NCI-H2107 treated with DMSO at 0.1 percent for 48 hours (cell line): ENCODE measurements around the gene PCYT1A.
A peak's percentile ranks its signal among the peaks of the same experiment; 100 is the strongest.
"Not testable (repeated sequence)": the region's sequence is repeated elsewhere in the genome, so short reads cannot be mapped to it uniquely, and the experiment has no call there.

ENCODE experiments used
- DNase-seq: peaks from one replicate; lab custom pipeline; 2025; ENCODE audit not compliant: unreplicated experiment; lab: John Stamatoyannopoulos, UW

Gene PCYT1A

GRCh38 chr3:196288141-196288460, 575 bp upstream of the PCYT1A start:
- DNase-seq = peak; percentile 44

DNA sequence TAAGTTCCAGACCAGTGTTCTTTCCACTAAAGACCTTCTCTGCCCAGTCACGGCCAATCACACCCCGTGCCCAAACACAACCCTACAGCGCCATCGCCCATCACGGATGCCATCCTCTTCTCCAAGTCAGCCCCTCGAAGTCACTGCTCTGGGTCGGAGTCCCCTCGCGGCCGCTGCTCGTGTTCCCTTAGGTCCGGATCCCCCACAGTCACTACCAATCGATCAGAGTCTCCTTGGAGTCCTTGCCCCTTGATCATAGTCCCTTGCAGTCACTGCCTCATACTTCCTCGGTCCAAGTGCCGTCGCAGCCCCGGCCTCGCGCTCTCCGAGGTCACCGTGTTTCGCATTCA, 461 bp downstream of the PCYT1A start:
- DNase-seq = no peak

DNA sequence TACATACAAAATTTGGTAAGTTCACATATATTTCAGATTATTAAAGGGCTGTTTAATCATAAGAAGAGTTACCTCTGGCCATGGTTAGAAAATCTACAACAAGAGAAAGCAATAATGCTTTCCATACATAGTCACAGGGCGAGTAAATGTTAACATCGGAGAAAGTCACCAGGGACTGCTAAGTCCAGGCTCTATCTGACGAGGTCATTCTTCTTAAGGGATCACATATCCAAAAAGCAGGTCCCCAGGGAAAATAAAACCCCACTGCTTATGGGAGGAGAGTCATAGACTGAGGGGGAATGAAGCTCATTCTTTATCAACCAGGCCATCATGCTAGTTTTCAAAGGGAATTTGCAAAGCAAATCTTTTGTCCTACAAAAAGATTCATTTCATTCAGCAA, 3.1 kb downstream of the PCYT1A start:
- DNase-seq = no peak

GRCh38 chr3:196281962-196282361, 5.6 kb downstream of the PCYT1A start:
- DNase-seq = no peak

GRCh38 chr3:196280689-196281440, 6.7 kb downstream of the PCYT1A start:
- no peak for DNase-seq

- DNase-seq = no peak
Measured at GRCh38 chr3:196275126-196275525, 12.4 kb downstream of the PCYT1A start.

DNA sequence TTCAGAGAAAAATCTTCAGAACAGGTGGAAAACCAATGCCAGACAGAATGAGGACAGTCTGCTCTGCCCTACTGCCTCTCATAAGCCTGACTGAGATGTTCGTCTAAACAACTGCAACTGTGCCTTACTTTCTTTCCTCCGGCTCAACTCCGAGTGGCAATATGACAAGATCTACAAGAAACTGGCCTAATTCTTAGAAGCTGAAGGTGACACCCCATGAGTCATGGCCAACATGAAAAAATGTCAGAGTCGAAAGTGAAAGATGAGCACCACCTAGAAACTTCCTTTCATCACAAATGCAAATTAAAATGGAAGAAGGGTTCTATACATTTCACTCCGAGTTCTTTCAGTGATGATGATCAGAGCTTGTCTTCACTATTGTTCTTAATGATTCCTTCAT, 12.9 kb downstream of the PCYT1A start:
- no peak for DNase-seq

DNA sequence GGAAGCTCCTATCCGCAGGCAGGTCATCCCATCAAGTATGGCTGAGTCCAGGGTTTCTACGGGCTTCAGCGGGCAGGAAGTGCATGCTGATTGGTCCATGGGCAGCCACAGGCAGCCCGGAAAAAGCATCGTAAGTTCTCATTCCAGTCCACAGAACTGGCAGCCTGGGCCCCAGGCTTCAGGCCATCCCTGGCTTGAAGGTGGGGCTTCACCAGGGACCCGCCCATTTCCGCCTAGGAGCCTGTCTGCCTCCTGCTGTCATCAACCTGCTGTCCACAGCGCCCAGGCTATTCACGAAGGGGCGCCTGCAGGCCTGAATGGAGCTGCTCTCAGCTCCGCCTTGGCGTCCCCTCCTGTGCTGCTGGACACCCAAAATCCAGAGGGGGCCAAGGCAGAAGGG, 13.9 kb downstream of the PCYT1A start:
- DNase-seq = no peak

GRCh38 chr3:196272826-196273225, 14.7 kb downstream of the PCYT1A start:
- DNase-seq = no peak

GRCh38 chr3:196270499-196270898, 17.0 kb downstream of the PCYT1A start:
- no peak for DNase-seq

GRCh38 chr3:196268284-196269163, 19.0 kb downstream of the PCYT1A start:
- DNase-seq = no peak

- no peak for DNase-seq
Measured at GRCh38 chr3:196263819-196264218, 23.7 kb downstream of the PCYT1A start.

- DNase-seq = no peak
Measured at GRCh38 chr3:196260784-196261183, 26.7 kb downstream of the PCYT1A start.

- no peak for DNase-seq
Measured at GRCh38 chr3:196255776-196256175, 31.8 kb downstream of the PCYT1A start.

GRCh38 chr3:196254376-196255283, 32.9 kb downstream of the PCYT1A start:
- DNase-seq = no peak

- no peak for DNase-seq
Measured at GRCh38 chr3:196251918-196252317, 35.6 kb downstream of the PCYT1A start.

DNA sequence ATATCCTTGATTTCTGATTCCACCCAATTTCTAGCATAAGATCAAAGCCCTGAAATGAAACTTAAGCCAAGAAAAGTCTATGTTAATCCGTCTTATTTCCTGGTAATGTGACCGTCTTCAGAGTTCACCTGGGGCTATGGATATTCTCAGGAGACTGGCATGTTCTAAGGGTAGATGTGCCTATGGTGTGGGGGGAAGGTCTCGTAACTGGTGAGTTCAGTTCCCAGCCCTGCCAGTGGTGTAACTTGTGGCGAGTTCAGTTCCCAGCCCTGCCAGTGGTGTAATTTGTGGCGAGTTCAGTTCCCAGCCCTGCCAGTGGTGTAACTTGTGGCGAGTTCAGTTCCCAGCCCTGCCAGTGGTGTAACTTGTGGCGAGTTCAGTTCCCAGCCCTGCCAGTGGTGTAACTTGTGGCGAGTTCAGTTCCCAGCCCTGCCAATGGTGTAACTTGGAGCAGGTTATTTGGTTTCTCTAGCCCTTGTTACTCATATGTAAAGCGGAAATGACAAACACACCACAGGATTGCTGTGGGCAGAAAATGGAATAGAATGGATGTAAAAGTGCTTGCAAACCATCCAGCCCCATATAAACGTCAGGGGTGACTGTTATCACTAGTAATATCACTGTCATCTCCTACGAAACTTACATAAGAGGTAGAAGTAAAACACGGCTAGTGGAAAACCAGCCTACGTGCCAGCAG, 40.8 kb downstream of the PCYT1A start:
- DNase-seq = no peak

DNA sequence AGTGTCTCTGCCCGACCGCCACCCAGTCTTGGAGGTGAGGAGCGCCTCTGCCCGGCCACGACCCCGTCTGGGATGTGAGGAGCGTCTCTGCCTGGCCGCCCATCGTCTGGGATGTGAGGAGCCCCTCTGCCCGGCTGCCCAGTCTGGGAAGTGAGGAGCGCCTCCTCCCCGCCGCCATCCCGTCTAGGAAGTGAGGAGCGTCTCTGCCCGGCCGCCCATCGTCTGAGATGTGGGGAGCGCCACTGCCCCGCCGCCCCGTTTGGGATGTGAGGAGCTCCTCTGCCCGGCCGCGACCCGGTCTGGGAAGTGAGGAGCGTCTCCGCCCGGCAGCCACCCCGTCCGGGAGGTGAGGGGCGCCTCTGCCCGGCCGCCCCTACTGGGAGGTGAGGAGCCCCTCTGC, 43.4 kb downstream of the PCYT1A start:
- DNase-seq = not testable (repeated sequence)

GRCh38 chr3:196241704-196242103, 45.8 kb downstream of the PCYT1A start:
- DNase-seq = no peak

DNA sequence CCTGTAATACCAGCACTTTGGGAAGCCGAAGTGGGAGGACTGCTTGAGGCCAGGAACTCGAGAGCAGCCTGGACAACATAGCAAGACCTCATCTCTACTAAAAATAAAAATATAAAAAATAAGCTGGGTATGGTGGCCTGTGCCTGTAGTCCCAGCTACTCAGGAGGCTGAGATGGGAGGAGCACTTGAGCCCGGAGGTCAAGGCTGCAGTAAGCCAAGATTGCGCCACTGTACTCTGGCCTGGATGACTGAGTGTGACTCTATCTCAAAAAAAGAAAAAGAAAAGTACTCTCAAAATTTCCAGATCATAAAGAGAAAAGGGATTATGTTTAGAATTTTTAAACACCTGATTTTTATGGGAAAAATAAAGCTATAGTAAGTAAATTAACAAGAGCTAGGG, 47.1 kb downstream of the PCYT1A start:
- DNase-seq = no peak
